Smooth muscle cell (in vitro differentiated cells): Measurements from ENCODE around the gene CD109. TPM values are rescaled to one million over a fixed set of nuclear protein-coding genes. Genes with fewer than 3 reads are reported as not detected.

ENCODE experiments used
- DNase-seq: peaks from one replicate; lab custom pipeline; 2025; ENCODE audit not compliant: unreplicated experiment; lab: John Stamatoyannopoulos, UW
- H2AFZ ChIP-seq: fragments of 200-600 bp; sonication (generic); 2 replicates; pipeline ENCODE4 v1.6.0; 2016; ENCODE audit warnings: antibody characterized with exemption, low read depth, mild to moderate bottlenecking
- H3F3A ChIP-seq: fragments of 200-600 bp; sonication (generic); 2 replicates; pipeline ENCODE4 v1.6.0; 2017; ENCODE audit warnings: antibody characterized with exemption, low read depth
- H3K27ac ChIP-seq: fragments of 200-600 bp; sonication (generic); 2 replicates; pipeline ENCODE4 v1.5.1; 2016; ENCODE audit warnings: low read depth, mild to moderate bottlenecking
- H3K27me3 ChIP-seq: fragments of 200-600 bp; sonication (generic); 2 replicates; pipeline ENCODE4 v1.6.1; 2016; ENCODE audit warnings: low read depth, mild to moderate bottlenecking
- H3K36me3 ChIP-seq: fragments of 200-600 bp; sonication (generic); 2 replicates; pipeline ENCODE4 v1.5.1; 2016; ENCODE audit warnings: low read depth
- H3K4me1 ChIP-seq: fragments of 200-600 bp; sonication (generic); 2 replicates; pipeline ENCODE4 v1.5.1; 2016; ENCODE audit warnings: low read depth
- H3K4me2 ChIP-seq: fragments of 200-600 bp; sonication (generic); 2 replicates; pipeline ENCODE4 v1.6.0; 2016; ENCODE audit warnings: mild to moderate bottlenecking
- H3K4me3 ChIP-seq: fragments of 200-600 bp; sonication (generic); 2 replicates; pipeline ENCODE4 v1.5.1; 2016; ENCODE audit warnings: mild to moderate bottlenecking
- H3K79me2 ChIP-seq: fragments of 200-600 bp; sonication (generic); 2 replicates; pipeline ENCODE4 v1.6.0; 2016; ENCODE audit warnings: low read depth, mild to moderate bottlenecking
- H3K9ac ChIP-seq: fragments of 200-600 bp; sonication (generic); 2 replicates; pipeline ENCODE4 v1.6.0; 2016; ENCODE audit warnings: low read depth
- H3K9me3 ChIP-seq: fragments of 200-600 bp; sonication (generic); replicated peaks from 2 replicates; pipeline ENCODE4 v1.5.1; 2016; ENCODE audit warnings: low read depth
- H4K20me1 ChIP-seq: fragments of 200-600 bp; sonication (generic); 2 replicates; pipeline ENCODE4 v1.6.0; 2016; ENCODE audit warnings: low read depth
- WGBS: methylation state at CpG from one replicate; pipeline ENCODE4 v1.1.7; 2016; ENCODE audit warnings: low lambda C conversion rate; 5-methylcytosine and 5-hydroxymethylcytosine counted together
- polyA plus RNA-seq: library from polyadenylated mRNA; unstranded; fragments of >200 nt; fragmentation: Nextera tagmentation; extraction: Ambion mirVana; gene quantifications from 2 replicates; pipeline ENCODE4 v1.2.1, GENCODE V29; 2016
- total RNA-seq: library from RNA; depleted of rRNA; stranded (reverse); fragments of >200 nt; gene quantifications from 2 replicates; pipeline ENCODE4 v1.2.3, GENCODE V29; 2014
- TF ChIP-seq, protein P1 (sequence below): fragments of 200-600 bp; sonication (generic); IDR thresholded peaks from 2 replicates; pipeline ENCODE4 v1.5.1; 2017; ENCODE audit warnings: borderline replicate concordance, mild to moderate bottlenecking, antibody characterized with exemption; ENCODE audit not compliant: insufficient read depth, poor library complexity, severe bottlenecking

Gene CD109
- total and polyA plus RNA-seq, 2 experiments from 2014 or later: 7.7 to 28.0 TPM

DNA sequence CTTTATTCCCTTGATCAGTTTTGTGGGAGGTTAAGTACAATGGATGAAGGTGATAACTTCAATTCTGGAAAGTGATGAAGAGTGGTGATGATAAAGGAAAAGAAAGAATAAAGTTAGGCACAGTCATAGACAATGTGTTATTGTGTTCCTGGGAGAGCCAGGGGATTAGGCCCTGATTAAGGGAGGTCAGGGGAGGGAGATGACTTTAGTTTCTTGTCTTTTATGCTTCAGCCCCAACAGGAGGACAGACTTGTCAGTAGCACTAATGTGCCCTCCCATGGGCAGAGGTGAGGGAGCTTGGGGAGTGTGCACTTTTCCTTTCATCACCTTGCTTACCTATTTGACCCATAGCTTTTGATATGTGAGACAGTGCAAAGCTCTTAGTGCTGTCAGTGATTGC, 115.7 kb downstream of the CD109 start:
- H2AFZ ChIP-seq: no peak overlapping the region
- no peaks in the 10 kb centered on the region for H3K79me2 ChIP-seq
- H3K4me1 ChIP-seq: peaks cover 5% of the 10 kb centered on the region
- H3K27ac ChIP-seq: no peak overlapping the region
- no peaks in the 10 kb centered on the region for H3K27me3 ChIP-seq
- H3K4me3 ChIP-seq: no peak overlapping the region
- H3K36me3 ChIP-seq: peaks cover 7% of the 10 kb centered on the region
- H3F3A ChIP-seq: no peaks in the 10 kb centered on the region
- no peaks in the 10 kb centered on the region for H3K9me3 ChIP-seq
- TF ChIP-seq, protein P1, sequence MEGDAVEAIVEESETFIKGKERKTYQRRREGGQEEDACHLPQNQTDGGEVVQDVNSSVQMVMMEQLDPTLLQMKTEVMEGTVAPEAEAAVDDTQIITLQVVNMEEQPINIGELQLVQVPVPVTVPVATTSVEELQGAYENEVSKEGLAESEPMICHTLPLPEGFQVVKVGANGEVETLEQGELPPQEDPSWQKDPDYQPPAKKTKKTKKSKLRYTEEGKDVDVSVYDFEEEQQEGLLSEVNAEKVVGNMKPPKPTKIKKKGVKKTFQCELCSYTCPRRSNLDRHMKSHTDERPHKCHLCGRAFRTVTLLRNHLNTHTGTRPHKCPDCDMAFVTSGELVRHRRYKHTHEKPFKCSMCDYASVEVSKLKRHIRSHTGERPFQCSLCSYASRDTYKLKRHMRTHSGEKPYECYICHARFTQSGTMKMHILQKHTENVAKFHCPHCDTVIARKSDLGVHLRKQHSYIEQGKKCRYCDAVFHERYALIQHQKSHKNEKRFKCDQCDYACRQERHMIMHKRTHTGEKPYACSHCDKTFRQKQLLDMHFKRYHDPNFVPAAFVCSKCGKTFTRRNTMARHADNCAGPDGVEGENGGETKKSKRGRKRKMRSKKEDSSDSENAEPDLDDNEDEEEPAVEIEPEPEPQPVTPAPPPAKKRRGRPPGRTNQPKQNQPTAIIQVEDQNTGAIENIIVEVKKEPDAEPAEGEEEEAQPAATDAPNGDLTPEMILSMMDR: no peak
- no peak for DNase-seq
- H3K9ac ChIP-seq: no peak overlapping the region
- H3K4me2 ChIP-seq: no peak overlapping the region
- H4K20me1 ChIP-seq: no peaks in the 10 kb centered on the region

DNA sequence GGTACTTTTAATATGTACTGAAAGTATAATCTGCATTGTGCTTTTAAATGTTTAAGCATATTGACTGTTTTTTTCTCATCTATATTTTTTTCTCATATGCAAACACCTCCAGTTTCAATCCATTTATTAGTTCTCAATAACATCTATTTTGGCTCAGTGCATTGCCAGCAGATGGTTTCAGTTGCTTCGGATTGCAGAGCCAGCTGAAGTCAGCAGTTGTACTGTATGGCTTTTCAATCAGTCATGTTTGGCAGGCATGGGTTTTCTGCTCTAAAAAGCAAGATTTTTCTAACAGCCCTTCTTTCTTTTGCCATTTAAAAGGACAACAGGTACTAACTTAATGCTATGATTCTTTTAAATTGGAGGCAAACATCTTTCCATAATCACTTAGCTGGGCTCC, 121.2 kb downstream of the CD109 start:
- no peaks in the 10 kb centered on the region for H3K9me3 ChIP-seq
- no peaks in the 10 kb centered on the region for H4K20me1 ChIP-seq
- TF ChIP-seq, protein P1: no peak
- no peak overlapping the region for H3K27ac ChIP-seq
- DNase-seq: no peak
- H2AFZ ChIP-seq: no peak overlapping the region
- no peak overlapping the region for H3K4me2 ChIP-seq
- no peak overlapping the region for H3K9ac ChIP-seq
- 96% methylated on average over 1 of the region's 1 CpG for WGBS
- H3F3A ChIP-seq: no peaks in the 10 kb centered on the region
- H3K27me3 ChIP-seq: no peaks in the 10 kb centered on the region
- H3K36me3 ChIP-seq: peaks cover 3% of the 10 kb centered on the region
- peaks cover 1% of the 10 kb centered on the region for H3K4me1 ChIP-seq
- no peaks in the 10 kb centered on the region for H3K79me2 ChIP-seq
- no peak overlapping the region for H3K4me3 ChIP-seq

DNA sequence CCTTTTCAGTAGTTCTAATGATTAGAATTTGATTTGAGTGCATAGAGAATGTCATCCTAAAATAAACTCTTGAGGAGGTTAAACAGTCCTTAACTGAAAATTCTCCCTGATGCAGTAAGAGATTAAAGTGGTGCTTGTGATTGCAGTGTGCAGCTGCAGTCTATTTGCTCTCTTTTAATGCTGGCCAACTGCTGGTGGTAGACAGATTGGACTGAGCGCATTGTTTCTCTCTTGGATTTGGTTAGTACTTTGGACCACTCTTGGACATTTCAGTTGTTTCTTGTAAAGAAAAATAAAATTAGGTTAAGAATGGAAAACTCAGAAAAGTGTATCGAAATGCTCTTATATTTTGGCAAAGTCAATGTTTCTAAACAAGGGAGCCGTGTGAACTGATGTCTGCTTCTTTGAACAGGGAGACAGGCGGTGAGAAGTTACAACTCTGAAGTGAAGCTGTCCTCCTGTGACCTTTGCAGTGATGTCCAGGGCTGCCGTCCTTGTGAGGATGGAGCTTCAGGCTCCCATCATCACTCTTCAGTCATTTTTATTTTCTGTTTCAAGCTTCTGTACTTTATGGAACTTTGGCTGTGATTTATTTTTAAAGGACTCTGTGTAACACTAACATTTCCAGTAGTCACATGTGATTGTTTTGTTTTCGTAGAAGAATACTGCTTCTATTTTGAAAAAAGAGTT, 127.2 kb downstream of the CD109 start:
- peaks cover 3% of the 10 kb centered on the region for H3K36me3 ChIP-seq
- H3K27me3 ChIP-seq: no peaks in the 10 kb centered on the region
- H3K79me2 ChIP-seq: no peaks in the 10 kb centered on the region
- H3K27ac ChIP-seq: no peak overlapping the region
- H3K4me3 ChIP-seq: no peak overlapping the region
- DNase-seq: no peak
- no peaks in the 10 kb centered on the region for H3K4me1 ChIP-seq
- 84% methylated on average over 6 of the region's 6 CpGs for WGBS
- no peaks in the 10 kb centered on the region for H4K20me1 ChIP-seq
- H3K9me3 ChIP-seq: no peaks in the 10 kb centered on the region
- H3K4me2 ChIP-seq: no peak overlapping the region
- H2AFZ ChIP-seq: no peak overlapping the region
- no peak overlapping the region for H3K9ac ChIP-seq
- H3F3A ChIP-seq: no peaks in the 10 kb centered on the region
- TF ChIP-seq, protein P1: no peak

DNA sequence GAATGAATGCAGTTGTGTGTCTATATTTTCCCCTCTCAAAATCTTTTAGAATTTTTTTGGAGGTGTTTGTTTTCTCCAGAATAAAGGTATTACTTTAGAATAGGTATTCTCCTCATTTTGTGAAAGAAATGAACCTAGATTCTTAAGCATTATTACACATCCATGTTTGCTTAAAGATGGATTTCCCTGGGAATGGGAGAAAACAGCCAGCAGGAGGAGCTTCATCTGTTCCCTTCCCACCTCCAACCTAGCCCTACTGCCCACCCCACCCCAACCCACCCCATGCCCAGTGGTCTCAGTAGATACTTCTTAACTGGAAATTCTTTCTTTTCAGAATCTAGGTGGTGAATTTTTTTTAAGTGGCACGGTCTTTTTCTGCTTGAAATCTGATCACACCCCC, 127.8 kb downstream of the CD109 start:
- DNase-seq: no peak
- H3K4me1 ChIP-seq: no peaks in the 10 kb centered on the region
- no peaks in the 10 kb centered on the region for H3F3A ChIP-seq
- no peak overlapping the region for H3K9ac ChIP-seq
- H3K9me3 ChIP-seq: no peaks in the 10 kb centered on the region
- no peak overlapping the region for H2AFZ ChIP-seq
- no peaks in the 10 kb centered on the region for H4K20me1 ChIP-seq
- 82% methylated on average over 1 of the region's 1 CpG for WGBS
- TF ChIP-seq, protein P1: no peak
- no peak overlapping the region for H3K4me2 ChIP-seq
- H3K4me3 ChIP-seq: no peak overlapping the region
- no peaks in the 10 kb centered on the region for H3K27me3 ChIP-seq
- no peak overlapping the region for H3K27ac ChIP-seq
- H3K36me3 ChIP-seq: peaks cover 3% of the 10 kb centered on the region
- no peaks in the 10 kb centered on the region for H3K79me2 ChIP-seq
